Stimulated activated naive CD4-positive, alpha-beta T cell (primary cell): ENCODE results near the gene TBX10.
"Not testable (repeated sequence)": the region's sequence is repeated elsewhere in the genome, so short reads cannot be mapped to it uniquely, and the experiment has no call there.

Experiments used
- DNase-seq, 6 experiments: peaks; one replicate each; lab custom pipeline; 2025; lab: John Stamatoyannopoulos, UW

The TBX10 gene

GRCh38 chr11:67615728-67616430 is 23.7 kb downstream of the TBX10 start:
- DNase-seq: peak in 1 of 6 experiments; percentile 45

GRCh38 chr11:67614730-67615714 is 24.5 kb downstream of the TBX10 start:
- DNase-seq: peak in 4 of 6 experiments; percentile 12 to 44 (median 24)

GRCh38 chr11:67613960-67614715 is 25.4 kb downstream of the TBX10 start:
- peak; percentile 70 to 88 (median 78) for DNase-seq

- DNase-seq: no peak
Observed at GRCh38 chr11:67613313-67613959, 26.1 kb downstream of the TBX10 start.

GRCh38 chr11:67612751-67613150 is 26.8 kb downstream of the TBX10 start:
- no peak for DNase-seq

- no peak for DNase-seq
Observed at GRCh38 chr11:67611704-67612587, 27.6 kb downstream of the TBX10 start.

GRCh38 chr11:67611165-67611564 is 28.4 kb downstream of the TBX10 start:
- DNase-seq: no peak

- DNase-seq: no peak
Observed at GRCh38 chr11:67610302-67610868, 29.2 kb downstream of the TBX10 start.

GRCh38 chr11:67609316-67609715 is 30.2 kb downstream of the TBX10 start:
- no peak for DNase-seq

GRCh38 chr11:67608486-67608885 is 31.1 kb downstream of the TBX10 start:
- DNase-seq: no peak

- no peak for DNase-seq
Observed at GRCh38 chr11:67607507-67607906, 32.1 kb downstream of the TBX10 start.

GRCh38 chr11:67606492-67607295 is 32.9 kb downstream of the TBX10 start, which contains the start of gene NDUFV1:
TSS of gene NDUFV1 (plus strand) at chr11:67606936. CDS start at chr11:67607005, 69 bp downstream.
- DNase-seq: peak; percentile 88 to 95 (median 92)

GRCh38 chr11:67606093-67606491 is 33.5 kb downstream of the TBX10 start:
- DNase-seq: no peak

- DNase-seq: no peak
Observed at GRCh38 chr11:67605231-67606011, 34.1 kb downstream of the TBX10 start.

GRCh38 chr11:67604815-67605214 is 34.7 kb downstream of the TBX10 start:
- DNase-seq: no peak

- DNase-seq: not testable (repeated sequence)
Observed at GRCh38 chr11:67604119-67604518, 35.4 kb downstream of the TBX10 start.

GRCh38 chr11:67601098-67601497 is 38.5 kb downstream of the TBX10 start:
- no peak for DNase-seq

- DNase-seq: no peak
Observed at GRCh38 chr11:67600324-67601029, 39.1 kb downstream of the TBX10 start.
